Hepatocyte (in vitro differentiated cells): Measurements from ENCODE around the gene MANSC1.

ENCODE experiments used
- CTCF ChIP-seq: fragments of 200-600 bp; sonication (generic); IDR thresholded peaks from 2 replicates; pipeline ENCODE4 v1.5.1; 2016; ENCODE audit warnings: antibody characterized with exemption, mild to moderate bottlenecking; ENCODE audit not compliant: poor library complexity
- EZH2 ChIP-seq: fragments of 200-600 bp; sonication (generic); IDR thresholded peaks from 2 replicates; pipeline ENCODE4 v1.6.1; 2016; ENCODE audit warnings: antibody characterized with exemption, mild to moderate bottlenecking, borderline replicate concordance
- EZH2phosphoT487 ChIP-seq: fragments of 200-600 bp; sonication (generic); IDR thresholded peaks from one replicate; pipeline ENCODE4 v1.6.1; 2018; ENCODE audit warnings: antibody characterized with exemption, mild to moderate bottlenecking, low read depth, moderate library complexity; ENCODE audit not compliant: unreplicated experiment, severe bottlenecking

DNA sequence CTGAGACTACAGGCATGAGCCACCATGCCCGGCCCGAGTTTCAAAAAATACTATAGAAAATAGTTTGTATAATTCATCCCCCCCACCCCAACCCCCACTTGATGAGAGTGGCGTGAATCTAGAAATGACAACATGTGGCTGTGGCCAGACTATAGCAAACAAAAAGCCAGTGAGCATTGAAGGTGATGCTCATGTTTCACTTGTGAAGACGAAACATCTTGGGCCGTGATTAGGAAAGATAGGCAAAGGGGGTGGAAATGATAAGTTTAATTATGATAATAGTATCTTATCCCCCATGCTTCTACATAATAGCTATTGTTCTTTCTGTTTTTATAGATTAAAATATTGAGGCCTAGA, 15.4 kb upstream of the MANSC1 start:
- TF ChIP-seq EZH2, result no peak
- no peak for TF ChIP-seq CTCF
- no peak for TF ChIP-seq EZH2phosphoT487
